Lower leg skin (tissue), 3 donors: ENCODE results near the gene MYPN.

Source experiments
- POLR2A ChIP-seq, 2 donors: fragments of 450-650 bp; IDR thresholded peaks; one replicate each; pipeline ENCODE4 v1.6.1; 2016 to 2017; ENCODE audit warnings: antibody characterized with exemption in 2 of 2, mild to moderate bottlenecking in 1 of 2, moderate library complexity in 1 of 2
- TF ChIP-seq, protein P1 (sequence below), 3 donors: fragments of 450-650 bp; IDR thresholded peaks; one replicate each; pipeline ENCODE4 v1.5.1; 2016; ENCODE audit warnings: antibody characterized with exemption in 3 of 3, mild to moderate bottlenecking in 3 of 3, moderate library complexity in 2 of 3

DNA sequence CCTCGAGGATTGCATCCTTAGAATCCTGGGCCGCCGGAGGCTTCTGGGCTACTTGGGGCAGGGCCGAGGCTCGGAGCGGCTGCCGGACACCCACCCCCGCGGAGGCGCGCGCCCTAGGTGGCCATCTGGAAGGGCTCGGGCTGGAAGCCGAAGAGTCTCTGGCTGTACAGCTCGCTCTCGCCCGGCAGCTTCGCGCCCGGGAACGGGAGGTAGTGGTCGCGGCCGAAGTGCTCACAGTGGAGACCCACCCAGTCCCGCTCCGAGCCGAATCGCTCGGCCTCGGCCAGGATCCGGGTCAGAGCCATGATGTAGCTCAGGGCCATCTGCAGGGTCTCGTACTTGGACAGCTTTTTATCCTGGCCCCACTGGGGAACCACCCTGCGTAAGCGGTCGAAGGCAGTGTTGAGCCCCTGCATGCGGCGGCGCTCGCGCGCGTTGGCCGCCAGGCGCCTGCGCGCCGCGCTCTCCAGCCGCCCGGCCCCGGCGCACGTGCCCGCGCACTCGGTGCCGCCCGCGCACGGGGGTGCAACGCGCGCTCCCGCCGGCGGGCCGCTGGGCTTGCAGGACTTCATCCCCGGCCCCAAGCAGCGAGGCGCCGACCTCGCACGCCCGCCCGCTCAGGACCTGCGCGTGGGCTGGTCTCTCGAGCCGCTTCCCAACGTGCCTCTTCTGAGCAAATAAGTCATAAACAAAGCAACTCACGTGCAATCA lies 122.0 kb downstream of the MYPN start:
- TF ChIP-seq, protein P1, sequence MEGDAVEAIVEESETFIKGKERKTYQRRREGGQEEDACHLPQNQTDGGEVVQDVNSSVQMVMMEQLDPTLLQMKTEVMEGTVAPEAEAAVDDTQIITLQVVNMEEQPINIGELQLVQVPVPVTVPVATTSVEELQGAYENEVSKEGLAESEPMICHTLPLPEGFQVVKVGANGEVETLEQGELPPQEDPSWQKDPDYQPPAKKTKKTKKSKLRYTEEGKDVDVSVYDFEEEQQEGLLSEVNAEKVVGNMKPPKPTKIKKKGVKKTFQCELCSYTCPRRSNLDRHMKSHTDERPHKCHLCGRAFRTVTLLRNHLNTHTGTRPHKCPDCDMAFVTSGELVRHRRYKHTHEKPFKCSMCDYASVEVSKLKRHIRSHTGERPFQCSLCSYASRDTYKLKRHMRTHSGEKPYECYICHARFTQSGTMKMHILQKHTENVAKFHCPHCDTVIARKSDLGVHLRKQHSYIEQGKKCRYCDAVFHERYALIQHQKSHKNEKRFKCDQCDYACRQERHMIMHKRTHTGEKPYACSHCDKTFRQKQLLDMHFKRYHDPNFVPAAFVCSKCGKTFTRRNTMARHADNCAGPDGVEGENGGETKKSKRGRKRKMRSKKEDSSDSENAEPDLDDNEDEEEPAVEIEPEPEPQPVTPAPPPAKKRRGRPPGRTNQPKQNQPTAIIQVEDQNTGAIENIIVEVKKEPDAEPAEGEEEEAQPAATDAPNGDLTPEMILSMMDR (IDR thresholded peaks at IDR 0.05), result no peak
- TF ChIP-seq POLR2A (IDR thresholded peaks at IDR 0.05), result no peak
